HL-60 (cell line): ENCODE measurements around the gene CENPK.

Experiments used
- DNase-seq, 2 experiments: peaks; one replicate each; pipeline ENCODE4 v3.0.0-alpha.2; 2010 to 2020; ENCODE audit warnings: low read depth in 1 of 2, low spot score in 1 of 2
- H3K27ac ChIP-seq: fragments of 250-450 bp; sonication (Bioruptor Pico); replicated peaks from 2 replicates; pipeline ENCODE4 v1.5.1; 2020; ENCODE audit warnings: mild to moderate bottlenecking, moderate library complexity
- H3K27me3 ChIP-seq: fragments of 250-450 bp; sonication (Bioruptor Pico); 2 replicates; pipeline ENCODE4 v1.5.1; 2021; ENCODE audit warnings: mild to moderate bottlenecking, moderate library complexity; ENCODE audit not compliant: insufficient read depth, poor library complexity, severe bottlenecking
- H3K4me3 ChIP-seq: replicated peaks from 2 replicates; pipeline ENCODE4 v1.5.1; 2011; ENCODE audit warnings: mild to moderate bottlenecking, control low read depth, low read length; ENCODE audit not compliant: insufficient read depth
- CTCF ChIP-seq: IDR thresholded peaks from one replicate; pipeline ENCODE4 v1.5.1; 2011; ENCODE audit warnings: low read length, control low read depth, inconsistent platforms; ENCODE audit not compliant: insufficient read depth
- GABPA ChIP-seq: IDR thresholded peaks from 2 replicates; pipeline ENCODE4 v1.6.1; 2012; ENCODE audit warnings: low read depth
- POLR2AphosphoS5 ChIP-seq: IDR thresholded peaks from 2 replicates; pipeline ENCODE4 v1.6.1; 2012; ENCODE audit warnings: low read depth
- REST ChIP-seq: IDR thresholded peaks from 2 replicates; pipeline ENCODE4 v1.6.1; 2012; ENCODE audit warnings: low read depth; ENCODE audit not compliant: insufficient replicate concordance
- SPI1 ChIP-seq: IDR thresholded peaks from 2 replicates; pipeline ENCODE4 v1.6.1; 2012; ENCODE audit warnings: low read depth, mild to moderate bottlenecking, borderline replicate concordance

The CENPK gene

GRCh38 chr5:65475336-65475735 lies 87.6 kb downstream of the CENPK start:
- no peaks in the 10 kb centered on the region for H3K27me3 ChIP-seq
- no peak overlapping the region for H3K27ac ChIP-seq
- no peak for TF ChIP-seq CTCF
- TF ChIP-seq REST, result no peak
- no peak for TF ChIP-seq SPI1
- no peak for TF ChIP-seq POLR2AphosphoS5
- no peak for TF ChIP-seq GABPA
- no peak overlapping the region for H3K4me3 ChIP-seq
- DNase-seq, result no peak

GRCh38 chr5:65474130-65474711 lies 88.7 kb downstream of the CENPK start:
- Histone ChIP-seq H3K27ac (no peak overlapping the region), H3K27me3 (no peaks in the 10 kb centered on the region), H3K4me3 (no peak overlapping the region)
- TF ChIP-seq SPI1 (no peak), CTCF (no peak), REST (no peak), GABPA (no peak), POLR2AphosphoS5 (no peak)
- no peak for DNase-seq

GRCh38 chr5:65468633-65469032 lies 94.3 kb downstream of the CENPK start:
- no peak for DNase-seq
- H3K27ac ChIP-seq, result no peak overlapping the region
- no peak for TF ChIP-seq GABPA
- TF ChIP-seq REST, result no peak
- TF ChIP-seq CTCF, result no peak
- no peak for TF ChIP-seq SPI1
- no peak for TF ChIP-seq POLR2AphosphoS5
- H3K27me3 ChIP-seq, result no peaks in the 10 kb centered on the region
- H3K4me3 ChIP-seq, result no peak overlapping the region
